ENCODE measurements around the gene YIPF1. TPM values are rescaled to one million over a fixed set of nuclear protein-coding genes. Genes with fewer than 3 reads are reported as not detected.

Gene YIPF1
- total RNA-seq, 4 donors from 2014 or later: 14.9 to 26.1 (median 23.5) TPM

GRCh38 chr1:53811414-53811851 is 78.2 kb downstream of the YIPF1 start:
- Histone ChIP-seq H3K4me3 (no peak overlapping the region), H3K27ac (no peak overlapping the region), H3K9me3 (no peaks in the 10 kb centered on the region), H3K4me1 (no peaks in the 10 kb centered on the region), H3K27me3 (no peaks in the 10 kb centered on the region), H3K36me3 (peaks cover 19% of the 10 kb centered on the region)
- no peak for DNase-seq (ENCODE audit: low spot score in 2 of 2)
- TF ChIP-seq EP300 (IDR thresholded peaks at IDR 0.05) (no peak), POLR2AphosphoS5 (IDR thresholded peaks at IDR 0.05) (no peak), POLR2A (IDR thresholded peaks at IDR 0.05) (no peak)
- TF ChIP-seq, protein P1, sequence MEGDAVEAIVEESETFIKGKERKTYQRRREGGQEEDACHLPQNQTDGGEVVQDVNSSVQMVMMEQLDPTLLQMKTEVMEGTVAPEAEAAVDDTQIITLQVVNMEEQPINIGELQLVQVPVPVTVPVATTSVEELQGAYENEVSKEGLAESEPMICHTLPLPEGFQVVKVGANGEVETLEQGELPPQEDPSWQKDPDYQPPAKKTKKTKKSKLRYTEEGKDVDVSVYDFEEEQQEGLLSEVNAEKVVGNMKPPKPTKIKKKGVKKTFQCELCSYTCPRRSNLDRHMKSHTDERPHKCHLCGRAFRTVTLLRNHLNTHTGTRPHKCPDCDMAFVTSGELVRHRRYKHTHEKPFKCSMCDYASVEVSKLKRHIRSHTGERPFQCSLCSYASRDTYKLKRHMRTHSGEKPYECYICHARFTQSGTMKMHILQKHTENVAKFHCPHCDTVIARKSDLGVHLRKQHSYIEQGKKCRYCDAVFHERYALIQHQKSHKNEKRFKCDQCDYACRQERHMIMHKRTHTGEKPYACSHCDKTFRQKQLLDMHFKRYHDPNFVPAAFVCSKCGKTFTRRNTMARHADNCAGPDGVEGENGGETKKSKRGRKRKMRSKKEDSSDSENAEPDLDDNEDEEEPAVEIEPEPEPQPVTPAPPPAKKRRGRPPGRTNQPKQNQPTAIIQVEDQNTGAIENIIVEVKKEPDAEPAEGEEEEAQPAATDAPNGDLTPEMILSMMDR (IDR thresholded peaks at IDR 0.05): no peak
- 92% methylated on average over 3 of the region's 4 CpGs for WGBS

- Histone ChIP-seq H3K36me3 (peaks cover 22% of the 10 kb centered on the region), H3K27ac (no peak overlapping the region), H3K27me3 (no peaks in the 10 kb centered on the region), H3K4me3 (no peak overlapping the region), H3K4me1 (no peaks in the 10 kb centered on the region), H3K9me3 (no peaks in the 10 kb centered on the region)
- TF ChIP-seq EP300 (IDR thresholded peaks at IDR 0.05) (no peak), POLR2A (IDR thresholded peaks at IDR 0.05) (no peak), POLR2AphosphoS5 (IDR thresholded peaks at IDR 0.05) (no peak)
- TF ChIP-seq, protein P1 (IDR thresholded peaks at IDR 0.05): no peak
- WGBS: 100% methylated on average over 2 of the region's 2 CpGs
- DNase-seq (ENCODE audit: low spot score in 2 of 2): no peak
Observed at GRCh38 chr1:53810497-53810896, 79.1 kb downstream of the YIPF1 start.

GRCh38 chr1:53810007-53810406 is 79.6 kb downstream of the YIPF1 start:
- Histone ChIP-seq H3K27ac (no peak overlapping the region), H3K9me3 (no peaks in the 10 kb centered on the region), H3K4me3 (no peak overlapping the region), H3K4me1 (no peaks in the 10 kb centered on the region), H3K27me3 (no peaks in the 10 kb centered on the region), H3K36me3 (peaks cover 27% of the 10 kb centered on the region)
- WGBS: 95% methylated on average over 5 of the region's 5 CpGs
- no peak for DNase-seq (ENCODE audit: low spot score in 2 of 2)
- no peak for TF ChIP-seq POLR2AphosphoS5 (IDR thresholded peaks at IDR 0.05)
- TF ChIP-seq, protein P1 (IDR thresholded peaks at IDR 0.05): no peak
- no peak for TF ChIP-seq POLR2A (IDR thresholded peaks at IDR 0.05)
- no peak for TF ChIP-seq EP300 (IDR thresholded peaks at IDR 0.05)

- 79% methylated on average over 5 of the region's 5 CpGs for WGBS
- Histone ChIP-seq H3K27ac (no peak overlapping the region), H3K27me3 (no peaks in the 10 kb centered on the region), H3K4me1 (no peaks in the 10 kb centered on the region), H3K9me3 (no peaks in the 10 kb centered on the region), H3K36me3 (peaks cover 43% of the 10 kb centered on the region), H3K4me3 (no peak overlapping the region)
- no peak for DNase-seq (ENCODE audit: low spot score in 2 of 2)
- TF ChIP-seq, protein P1 (IDR thresholded peaks at IDR 0.05): no peak
- TF ChIP-seq POLR2A (IDR thresholded peaks at IDR 0.05) (no peak), POLR2AphosphoS5 (IDR thresholded peaks at IDR 0.05) (no peak), EP300 (IDR thresholded peaks at IDR 0.05) (no peak)
Observed at GRCh38 chr1:53807916-53808315, 81.7 kb downstream of the YIPF1 start.

- no peaks in the 10 kb centered on the region for H3K27me3 ChIP-seq
- no peak overlapping the region for H3K4me3 ChIP-seq
- peaks cover 64% of the 10 kb centered on the region for H3K36me3 ChIP-seq
- TF ChIP-seq POLR2AphosphoS5 (IDR thresholded peaks at IDR 0.05) (no peak), EP300 (IDR thresholded peaks at IDR 0.05) (no peak), POLR2A (IDR thresholded peaks at IDR 0.05) (no peak)
- TF ChIP-seq, protein P1 (IDR thresholded peaks at IDR 0.05): no peak
- no peak for DNase-seq (ENCODE audit: low spot score in 2 of 2)
- H3K27ac ChIP-seq: no peak overlapping the region
- WGBS: 91% methylated on average over 3 of the region's 3 CpGs
- no peaks in the 10 kb centered on the region for H3K9me3 ChIP-seq
- no peaks in the 10 kb centered on the region for H3K4me1 ChIP-seq
Observed at GRCh38 chr1:53804791-53805505, 84.6 kb downstream of the YIPF1 start.

Measured in suprapubic skin (tissue), 4 donors.